CD4-positive, alpha-beta T cell treated with Interleukin-21 for 1 hour (primary cell): Measurements from ENCODE around the gene UBQLN4.
A peak's percentile ranks its signal among the peaks of the same experiment; 100 is the strongest.
"Not testable (repeated sequence)": the region's sequence is repeated elsewhere in the genome, so short reads cannot be mapped to it uniquely, and the experiment has no call there.

Source experiments
- DNase-seq: peaks from one replicate; pipeline ENCODE4 v3.0.0-alpha.2; 2020

UBQLN4 gene

DNA sequence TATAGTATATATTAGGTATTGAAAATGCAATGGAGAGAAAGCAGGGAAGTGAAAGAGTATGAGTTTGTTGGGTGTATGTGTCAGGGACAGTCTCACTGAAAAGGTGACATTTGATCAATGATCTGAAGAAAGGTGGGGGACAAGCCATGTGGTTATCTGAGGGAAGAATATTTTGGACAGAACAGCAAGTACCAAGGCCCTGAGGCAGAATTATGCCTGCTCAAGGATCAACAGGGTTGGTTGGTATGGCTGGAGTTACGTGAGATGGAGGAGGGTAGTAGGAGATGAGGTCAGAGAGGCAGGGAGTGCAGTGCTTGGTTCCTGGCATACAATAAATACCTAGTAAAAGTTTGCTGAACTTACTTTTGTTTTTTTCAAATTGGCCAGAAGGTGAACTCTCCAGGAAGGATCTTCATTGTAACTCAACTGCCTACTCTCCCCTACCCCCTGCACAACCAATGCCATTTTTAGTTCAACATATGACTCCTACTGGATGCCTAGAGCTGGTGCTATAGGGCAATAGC, 2.8 kb upstream of the UBQLN4 start:
- DNase-seq: no peak

- no peak for DNase-seq
Measured at GRCh38 chr1:156055281-156056048, 1.9 kb upstream of the UBQLN4 start.

DNA sequence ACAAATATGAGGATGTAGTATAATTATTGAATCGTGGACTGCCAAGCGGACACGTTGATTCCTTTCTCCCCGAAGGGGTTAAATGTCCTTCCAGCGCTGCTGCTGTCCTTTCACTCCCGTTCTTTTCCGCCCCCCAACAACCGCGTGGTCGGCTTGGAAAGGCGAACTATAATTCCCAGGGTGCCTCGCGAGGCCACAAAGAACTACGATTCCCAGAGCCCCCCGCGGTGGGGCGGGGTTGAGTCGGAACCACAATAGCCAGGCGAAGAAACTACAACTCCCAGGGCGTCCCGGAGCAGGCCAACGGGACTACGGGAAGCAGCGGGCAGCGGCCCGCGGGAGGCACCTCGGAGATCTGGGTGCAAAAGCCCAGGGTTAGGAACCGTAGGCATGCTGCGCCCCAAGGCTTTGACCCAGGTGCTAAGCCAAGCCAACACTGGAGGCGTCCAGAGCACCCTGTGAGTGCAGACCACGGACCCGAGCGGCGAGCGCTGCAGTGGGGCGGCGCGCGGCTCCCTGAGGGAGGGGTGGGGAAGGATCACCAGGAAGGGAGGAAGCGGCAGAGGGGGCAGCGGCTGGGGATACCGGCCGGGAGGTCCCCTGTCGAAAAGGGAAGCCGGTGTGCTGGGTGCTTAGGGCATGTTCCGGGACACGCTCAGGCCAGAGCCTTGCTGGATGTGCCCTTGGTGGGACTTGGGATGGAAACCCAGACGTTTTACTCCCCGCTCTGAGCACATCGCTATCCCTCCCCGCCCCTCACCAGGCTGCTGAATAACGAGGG, 1.1 kb upstream of the UBQLN4 start, which contains the start of gene LAMTOR2:
Gene LAMTOR2, plus strand, starts transcription at position 283 of the 781 bp plus-strand sequence. Its CDS starts 108 bp downstream, at position 391.
- DNase-seq: peak; percentile 96

DNA sequence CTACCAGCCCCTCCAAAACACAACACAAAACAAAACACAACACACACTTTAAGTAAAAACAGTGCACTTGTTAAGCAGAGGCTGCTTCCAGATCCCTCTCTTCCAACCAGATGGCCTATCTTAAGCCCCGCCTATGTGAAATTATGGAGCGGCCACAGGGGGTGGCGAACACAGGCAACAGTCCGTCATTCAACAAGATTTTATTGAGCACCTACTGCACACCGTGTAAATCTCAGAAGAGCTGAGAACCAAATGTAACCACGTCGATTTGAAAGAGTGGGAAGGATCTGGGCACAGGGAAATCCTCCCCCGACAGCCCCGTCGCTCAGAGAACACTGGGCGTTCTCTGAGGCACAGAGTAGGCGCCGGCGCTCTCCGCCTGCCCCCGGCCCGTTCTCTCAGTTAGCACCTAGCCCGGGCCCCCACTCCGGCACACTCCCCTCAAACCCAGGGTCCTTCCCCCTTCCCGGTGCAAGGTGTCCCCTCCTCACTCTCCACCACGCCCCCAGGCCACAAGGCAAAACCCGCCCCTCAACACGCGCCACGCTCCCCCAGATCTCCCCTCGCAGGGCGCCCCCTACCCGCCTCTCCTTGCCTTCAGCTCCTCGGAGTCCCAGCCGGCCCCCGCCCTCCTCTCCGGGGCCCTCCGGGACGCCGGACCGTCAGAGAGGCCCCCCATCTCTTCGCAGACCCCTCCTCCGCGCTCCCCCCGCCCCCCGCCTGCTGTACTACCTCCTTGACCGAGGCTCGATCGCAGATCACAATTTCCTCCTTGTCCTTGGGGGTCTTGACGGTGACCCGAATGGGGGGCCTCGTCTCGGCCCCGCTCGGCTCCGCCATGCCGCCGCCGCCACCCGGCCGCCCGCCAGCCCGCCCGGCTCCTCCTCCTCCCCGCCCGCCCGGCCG, 483 bp downstream of the UBQLN4 start:
- peak; percentile 70 for DNase-seq

GRCh38 chr1:156051011-156051725, 2.4 kb downstream of the UBQLN4 start:
- DNase-seq: no peak

DNA sequence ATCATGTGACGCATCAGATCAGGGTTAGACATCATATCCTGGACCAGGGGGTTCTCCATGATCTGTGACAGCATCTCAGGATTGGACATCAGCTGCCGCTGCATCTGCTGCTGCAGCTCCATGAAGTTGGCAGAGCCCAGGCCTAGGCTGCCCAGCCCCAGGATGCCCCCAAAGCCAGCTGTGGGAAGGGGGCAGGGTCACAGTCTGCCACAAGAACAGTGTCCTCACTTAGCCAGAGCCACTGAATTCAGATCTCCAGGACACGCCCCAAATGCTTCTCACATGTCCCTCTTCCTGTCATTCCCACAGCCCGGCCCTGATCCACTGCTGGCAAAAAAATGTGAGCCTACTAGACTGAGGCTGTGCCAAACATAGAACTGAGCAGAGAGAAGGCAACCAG, 3.2 kb downstream of the UBQLN4 start:
- no peak for DNase-seq

DNA sequence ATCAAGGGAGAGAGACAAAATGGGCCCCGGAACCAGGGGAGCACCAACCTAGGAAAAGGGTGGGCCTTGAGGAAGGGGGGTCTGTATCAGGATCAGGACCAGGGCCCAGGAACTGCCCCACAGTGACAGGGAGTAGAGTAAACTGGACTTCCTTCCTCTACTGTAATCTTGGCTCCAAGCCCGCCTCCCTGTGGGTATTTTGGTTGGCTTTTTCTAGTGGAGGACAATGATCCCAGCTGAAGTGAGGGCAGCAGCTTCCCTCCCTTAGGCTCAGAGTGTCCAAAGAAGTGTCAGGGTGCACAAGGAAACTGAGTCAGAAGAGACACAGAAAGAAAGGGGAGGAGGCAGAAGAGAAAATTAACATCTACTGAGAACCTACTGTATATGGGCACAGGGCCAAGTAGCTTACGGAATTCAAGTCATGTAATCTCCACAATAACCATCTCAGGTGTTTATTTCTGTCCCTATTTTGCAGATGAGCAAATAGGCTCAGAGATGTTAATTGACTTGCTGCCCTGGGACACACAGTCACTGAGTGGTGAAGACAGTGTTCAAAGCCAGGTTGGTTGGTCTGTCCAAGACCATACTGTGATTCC, 4.8 kb downstream of the UBQLN4 start:
- no peak for DNase-seq

- DNase-seq: no peak
Measured at GRCh38 chr1:156045076-156045475, 8.5 kb downstream of the UBQLN4 start.

- DNase-seq: no peak
Measured at GRCh38 chr1:156042828-156043227, 10.8 kb downstream of the UBQLN4 start.

DNA sequence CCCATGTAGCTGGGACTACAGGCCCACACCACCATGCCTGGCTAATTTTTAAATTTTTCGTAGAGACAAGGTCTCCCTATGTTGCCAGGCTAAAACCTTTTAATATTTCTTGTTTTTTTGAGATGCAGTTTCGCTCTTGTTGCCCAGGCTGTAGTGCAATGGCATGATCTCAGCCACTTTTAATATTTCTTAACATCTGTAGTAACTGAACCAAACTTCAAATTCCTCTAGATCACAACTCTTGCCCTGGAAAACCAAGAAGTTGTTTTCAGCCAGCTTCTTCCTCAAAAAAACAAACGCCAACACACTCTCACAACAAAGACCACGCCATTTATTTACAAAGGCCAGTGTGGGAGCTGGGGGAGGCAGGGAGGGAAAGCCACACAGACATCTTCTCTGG, 18.6 kb downstream of the UBQLN4 start:
- not testable (repeated sequence) for DNase-seq

DNA sequence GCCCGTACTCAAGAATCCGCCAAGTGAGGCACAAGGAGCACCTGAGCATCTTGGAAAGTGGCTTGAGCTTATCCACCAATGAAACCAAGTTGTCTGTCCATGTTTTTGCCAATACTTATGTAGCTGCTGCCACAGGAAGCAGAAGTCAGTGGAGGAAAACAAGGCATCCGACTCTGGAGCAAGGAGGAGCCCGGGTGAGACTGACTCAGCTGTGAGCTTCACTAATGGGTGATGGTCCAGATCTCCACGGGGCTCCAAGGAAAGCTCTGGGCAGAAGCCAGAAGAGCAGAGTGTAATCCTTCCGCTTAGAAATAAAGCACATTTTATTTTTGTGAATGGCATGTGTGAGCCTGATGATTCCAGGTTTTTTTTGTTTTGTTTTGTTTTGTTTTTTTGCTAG, 20.6 kb downstream of the UBQLN4 start:
- no peak for DNase-seq

DNA sequence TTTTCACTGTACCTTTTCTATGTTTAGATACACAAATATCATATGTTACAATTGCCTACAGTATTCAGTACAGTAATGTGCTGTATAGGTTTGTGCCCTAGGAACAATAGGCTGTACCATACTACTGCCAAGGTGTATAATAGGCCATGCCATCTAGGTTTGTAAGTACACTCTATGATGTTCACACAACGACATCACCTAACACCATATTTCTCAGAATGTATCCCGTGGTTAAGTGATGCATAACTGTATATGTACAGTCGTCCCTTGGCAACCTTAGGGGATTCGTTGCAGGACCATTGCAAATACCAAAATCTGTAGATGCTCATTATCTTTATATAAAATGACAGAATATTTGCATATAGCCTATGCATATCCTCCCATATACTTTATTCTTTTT, 27.0 kb downstream of the UBQLN4 start:
- DNase-seq: no peak

DNA sequence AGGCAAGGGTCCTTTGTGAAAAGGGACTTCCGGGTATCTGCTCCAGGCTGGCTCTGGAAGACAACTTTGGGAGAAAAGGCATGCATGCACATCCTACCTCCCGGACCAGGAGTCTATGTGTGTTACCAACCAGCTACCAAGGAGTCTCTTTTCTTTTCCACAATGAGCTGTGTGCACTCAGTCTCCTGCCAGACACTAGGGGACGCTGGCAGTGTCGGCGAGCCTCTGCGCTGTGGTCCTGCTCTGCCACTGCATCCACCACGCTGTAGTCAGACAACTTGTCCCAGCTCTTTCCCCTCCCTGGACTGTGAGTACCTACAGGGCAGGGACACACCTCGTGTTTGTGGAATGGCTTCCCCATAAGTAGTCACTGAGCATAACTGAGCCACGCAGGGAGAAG, 27.7 kb downstream of the UBQLN4 start:
- DNase-seq: peak; percentile 40

- DNase-seq: no peak
Measured at GRCh38 chr1:156024801-156025200, 28.8 kb downstream of the UBQLN4 start.

- DNase-seq: no peak
Measured at GRCh38 chr1:156021954-156022353, 31.6 kb downstream of the UBQLN4 start.

GRCh38 chr1:156021093-156021428, 32.5 kb downstream of the UBQLN4 start:
- no peak for DNase-seq

- DNase-seq: peak; percentile 90
Measured at GRCh38 chr1:156020293-156021092, 33.1 kb downstream of the UBQLN4 start, which contains the start of gene SSR2. Gene SSR2, minus strand, starts transcription at chr1:156020951. Its CDS starts 784 bp downstream, at chr1:156020167.

GRCh38 chr1:156019946-156020292, 33.7 kb downstream of the UBQLN4 start:
- DNase-seq: no peak

DNA sequence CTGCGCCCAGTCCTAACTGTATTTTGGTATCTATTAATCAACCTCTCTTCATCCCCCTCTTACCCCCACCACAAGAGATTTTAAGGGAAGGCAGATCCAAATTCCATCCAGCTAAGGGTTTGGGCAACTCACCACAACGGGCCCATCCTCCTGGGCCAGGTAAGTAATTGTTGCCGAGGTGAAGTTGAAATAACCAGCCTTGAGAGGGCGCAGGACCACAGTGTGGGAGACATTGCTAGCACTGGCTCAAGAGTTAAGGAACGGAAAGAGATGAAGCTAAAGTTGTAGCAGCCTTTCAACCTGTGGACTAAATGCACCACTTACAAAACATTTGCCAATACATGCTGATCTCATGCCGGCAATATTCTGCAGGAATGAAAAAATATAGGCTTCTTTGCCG, 38.8 kb downstream of the UBQLN4 start:
- DNase-seq: no peak

GRCh38 chr1:156012051-156012817, 41.4 kb downstream of the UBQLN4 start:
- no peak for DNase-seq
